GM10266 (cell line): ENCODE measurements around the gene KRTAP8-1.

Source experiments
- DNase-seq: peaks from one replicate; pipeline ENCODE4 v3.0.0; 2012; ENCODE audit errors: extremely low spot score
- CTCF ChIP-seq: IDR thresholded peaks from 2 replicates; pipeline ENCODE4 v1.5.1; 2012; ENCODE audit warnings: mild to moderate bottlenecking, low read depth; ENCODE audit not compliant: control insufficient read depth, insufficient read depth; ENCODE audit errors: missing control alignments

The KRTAP8-1 gene

DNA sequence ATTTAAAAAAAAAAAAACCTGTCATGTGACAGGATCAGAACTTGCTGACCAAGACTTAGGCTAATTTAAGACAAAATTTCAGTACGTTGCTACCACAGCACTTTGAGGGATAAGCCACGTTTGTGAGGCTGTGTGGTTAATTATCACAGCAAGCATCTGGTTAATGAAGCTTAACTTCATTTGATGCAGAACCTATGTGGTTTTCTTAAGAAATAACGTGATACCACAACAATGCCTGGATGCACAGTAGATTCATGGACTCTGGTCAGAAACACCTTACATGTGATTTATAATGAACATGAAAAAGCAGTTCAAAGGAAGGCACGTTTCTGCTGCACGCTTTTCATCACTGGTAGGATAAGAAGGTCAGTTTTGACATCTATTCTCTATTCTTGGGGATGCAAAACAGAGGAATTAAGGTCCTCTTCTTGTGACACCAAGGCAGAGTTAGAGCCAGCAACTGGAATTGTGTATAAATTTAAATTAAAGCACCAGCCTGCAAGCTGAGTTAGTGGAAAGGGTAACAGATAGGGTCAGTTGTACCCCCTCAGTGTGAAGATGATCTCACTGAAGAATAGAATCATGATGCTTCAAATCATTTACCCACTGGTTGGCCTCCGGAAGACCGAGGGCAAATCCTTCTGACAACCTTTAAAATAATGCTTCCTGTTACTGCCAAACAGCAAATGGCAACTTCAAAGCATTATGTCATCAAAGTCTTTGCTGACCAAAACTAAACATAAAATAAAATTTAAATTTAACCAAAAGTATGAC is 6.0 kb upstream of the KRTAP8-1 start:
- DNase-seq, result no peak
- TF ChIP-seq CTCF, result no peak

GRCh38 chr21:30800605-30801004 is 12.5 kb downstream of the KRTAP8-1 start:
- TF ChIP-seq CTCF, result no peak
- no peak for DNase-seq

DNA sequence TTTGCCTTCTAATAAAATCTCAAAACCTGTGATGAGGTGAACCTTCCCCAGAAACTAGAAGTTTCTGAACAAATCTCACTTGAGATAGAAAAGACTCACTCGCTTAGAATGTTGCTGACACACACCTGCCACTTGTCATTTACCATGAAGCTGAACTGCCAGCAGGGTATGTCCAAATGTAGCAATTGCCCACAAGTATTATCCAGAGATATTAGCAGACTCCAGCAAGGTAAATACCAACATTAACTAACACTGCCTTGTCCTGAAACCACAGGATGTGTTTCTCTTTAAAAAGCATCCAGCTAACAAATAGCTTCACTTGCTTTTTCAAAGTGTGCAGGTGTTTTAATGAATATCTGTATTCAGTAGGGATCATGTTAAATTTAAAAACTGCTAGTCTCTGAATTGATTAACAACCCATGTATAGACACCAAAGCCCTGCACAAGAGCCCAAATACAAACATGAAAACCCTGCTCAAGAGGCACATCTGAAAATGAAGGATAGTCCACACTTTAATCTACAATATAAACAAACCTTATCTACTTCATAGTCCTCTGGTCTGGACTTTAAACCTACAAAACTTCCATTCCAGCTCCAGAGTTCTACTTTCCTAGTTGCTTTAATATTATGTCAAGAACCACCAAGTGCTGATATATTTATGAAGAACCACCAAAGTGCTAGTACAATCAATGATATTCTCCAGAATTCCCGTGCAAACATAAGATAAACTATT is 19.3 kb downstream of the KRTAP8-1 start:
- DNase-seq, result no peak
- TF ChIP-seq CTCF, result no peak

DNA sequence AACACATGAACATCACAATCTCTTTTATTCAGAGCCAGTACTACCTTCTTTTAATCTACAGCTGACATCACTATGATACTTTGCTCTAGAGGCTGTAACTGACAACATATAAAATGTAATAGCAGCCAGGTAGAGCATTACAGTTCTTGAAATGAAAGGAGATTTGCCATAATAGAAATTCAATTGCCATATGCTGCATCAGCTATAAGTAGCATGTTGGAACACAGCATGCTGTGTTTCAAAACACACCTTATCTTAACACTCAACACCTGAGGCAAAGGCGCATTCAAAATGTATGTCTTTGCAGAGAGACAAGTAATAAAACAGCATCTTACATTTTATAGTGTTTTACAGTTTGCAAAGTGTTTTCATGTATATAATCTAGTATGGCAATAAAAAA is 33.8 kb downstream of the KRTAP8-1 start:
- no peak for DNase-seq
- TF ChIP-seq CTCF, result no peak

DNA sequence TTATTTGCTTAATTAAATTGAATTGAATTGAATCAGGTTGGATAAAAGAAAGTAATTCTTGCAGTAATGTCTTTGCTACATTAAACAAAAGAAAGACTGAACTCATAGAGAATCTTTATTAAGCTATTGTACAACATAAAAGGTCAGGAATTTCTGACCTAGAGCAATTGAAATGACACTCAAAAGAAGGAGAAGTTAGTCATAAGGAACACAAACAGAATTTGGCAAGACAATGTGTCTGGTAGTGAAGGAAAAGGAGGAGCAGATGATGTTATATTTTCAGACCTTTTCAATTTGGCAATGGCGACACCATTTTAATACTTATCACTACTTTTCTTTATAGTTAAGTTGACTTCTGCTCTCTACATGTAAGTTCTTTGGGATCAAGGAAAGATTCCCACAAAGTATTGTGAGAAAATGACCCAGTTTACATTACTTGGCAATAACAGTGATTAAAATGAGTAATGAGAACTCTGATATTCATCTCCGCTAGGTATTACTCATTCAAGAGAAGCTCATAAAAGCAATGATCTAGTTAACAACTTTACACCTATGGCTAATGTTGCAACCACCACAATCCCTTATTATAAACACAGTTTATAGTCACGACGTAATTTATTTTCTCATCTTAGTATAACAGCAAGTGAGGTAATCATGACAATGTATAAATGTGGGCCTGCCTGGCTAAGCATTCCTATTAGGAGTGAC is 43.2 kb downstream of the KRTAP8-1 start:
- DNase-seq, result no peak
- TF ChIP-seq CTCF, result no peak
